T47D (cell line): Measurements from ENCODE around the gene NCCRP1.
A peak's percentile ranks its signal among the peaks of the same experiment; 100 is the strongest.
"Not testable (repeated sequence)": the region's sequence is repeated elsewhere in the genome, so short reads cannot be mapped to it uniquely, and the experiment has no call there.

Experiments used
- DNase-seq, 2 experiments: peaks; one replicate each; pipeline versions ENCODE4 v3.0.0 to v3.0.0-alpha.2; 2011 to 2012; ENCODE audit warnings: low read depth in 1 of 2, low spot score in 1 of 2
- JUND ChIP-seq: IDR thresholded peaks from 2 replicates; pipeline ENCODE4 v1.6.1; 2012; ENCODE audit warnings: low read depth
- in situ Hi-C: cut with HindIII; loops from 2 replicates; pipeline ENCODE4 v1.10.0; 2016; ENCODE audit warnings: low sequenced_read_pairs, low pct_unique_long_range_greater_than_20kb

The NCCRP1 gene

DNA sequence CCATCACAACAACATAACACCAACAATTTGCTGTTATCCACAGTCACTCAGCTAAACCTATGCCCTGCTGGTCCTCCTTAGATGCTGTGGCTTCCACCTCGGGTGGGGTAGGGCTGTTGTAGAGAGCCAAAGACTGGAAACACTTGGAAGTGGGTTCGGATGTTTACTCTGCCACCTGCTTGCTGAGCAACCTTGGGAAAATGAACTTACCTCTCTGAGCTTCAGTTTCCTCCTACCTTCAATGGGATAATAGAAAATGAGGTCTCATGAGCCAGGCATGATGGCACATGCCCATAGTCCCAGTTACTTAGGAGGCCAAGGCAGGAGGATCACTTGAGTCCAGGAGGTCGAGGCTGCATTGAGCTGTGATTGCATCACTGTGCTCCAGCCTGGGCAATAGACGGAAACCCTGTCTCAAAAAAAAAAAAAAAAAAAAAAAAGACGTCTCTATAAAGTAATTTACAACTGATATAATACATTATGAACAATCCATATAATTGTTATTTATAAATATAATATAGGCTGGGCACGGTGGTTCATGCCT is 10.6 kb downstream of the NCCRP1 start:
- DNase-seq, result no peak
- TF ChIP-seq JUND, result no peak
- in situ Hi-C loops, result no loop called here

DNA sequence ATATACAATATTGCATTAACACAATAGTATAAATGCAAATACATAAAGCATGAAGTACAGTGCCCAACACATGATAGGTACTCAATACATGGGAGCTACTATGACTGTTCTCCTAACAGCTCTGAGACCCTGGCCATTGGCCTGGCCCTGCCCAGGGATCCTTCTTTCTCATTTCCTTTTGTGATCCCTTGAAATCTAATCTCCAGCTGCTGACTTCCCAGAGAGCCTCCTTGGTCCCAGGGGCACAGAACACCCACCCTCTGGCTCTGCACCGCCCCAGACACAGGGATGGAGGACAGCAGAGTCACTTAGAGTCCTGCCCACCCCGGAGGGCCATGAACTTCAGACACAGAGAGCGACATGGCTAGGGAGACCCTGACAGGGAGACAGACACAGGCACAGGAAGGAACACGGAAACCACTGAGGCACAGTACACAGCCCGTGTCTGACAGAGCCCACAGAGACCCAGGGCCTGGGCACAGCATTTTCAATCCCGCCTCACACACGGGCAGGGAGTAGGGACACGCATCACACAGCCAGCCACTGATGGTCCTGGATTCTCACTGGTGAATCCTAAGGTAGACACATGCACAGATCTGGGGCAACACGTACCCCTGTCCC is 11.5 kb downstream of the NCCRP1 start:
- in situ Hi-C loops, result no loop called here
- no peak for DNase-seq
- TF ChIP-seq JUND, result no peak

DNA sequence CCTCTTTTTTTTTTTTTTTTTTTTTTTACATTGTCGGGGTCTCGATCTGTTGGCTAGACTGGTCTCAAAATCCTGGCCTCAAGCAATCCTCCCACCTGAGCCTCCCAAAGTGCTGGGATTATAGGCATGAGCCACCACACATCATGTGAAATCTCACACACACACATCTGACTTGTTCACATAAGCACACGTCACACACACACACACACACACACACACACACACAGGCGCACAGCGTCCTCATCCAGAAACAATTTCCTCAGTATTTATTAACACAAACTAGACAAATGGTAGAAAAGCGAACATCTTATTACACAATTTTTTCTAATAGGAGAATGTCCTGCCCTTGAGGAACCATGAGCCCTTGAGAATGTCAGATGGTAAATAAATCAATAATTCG is 12.4 kb downstream of the NCCRP1 start:
- in situ Hi-C loops, result no loop called here
- TF ChIP-seq JUND, result no peak
- DNase-seq, result no peak

DNA sequence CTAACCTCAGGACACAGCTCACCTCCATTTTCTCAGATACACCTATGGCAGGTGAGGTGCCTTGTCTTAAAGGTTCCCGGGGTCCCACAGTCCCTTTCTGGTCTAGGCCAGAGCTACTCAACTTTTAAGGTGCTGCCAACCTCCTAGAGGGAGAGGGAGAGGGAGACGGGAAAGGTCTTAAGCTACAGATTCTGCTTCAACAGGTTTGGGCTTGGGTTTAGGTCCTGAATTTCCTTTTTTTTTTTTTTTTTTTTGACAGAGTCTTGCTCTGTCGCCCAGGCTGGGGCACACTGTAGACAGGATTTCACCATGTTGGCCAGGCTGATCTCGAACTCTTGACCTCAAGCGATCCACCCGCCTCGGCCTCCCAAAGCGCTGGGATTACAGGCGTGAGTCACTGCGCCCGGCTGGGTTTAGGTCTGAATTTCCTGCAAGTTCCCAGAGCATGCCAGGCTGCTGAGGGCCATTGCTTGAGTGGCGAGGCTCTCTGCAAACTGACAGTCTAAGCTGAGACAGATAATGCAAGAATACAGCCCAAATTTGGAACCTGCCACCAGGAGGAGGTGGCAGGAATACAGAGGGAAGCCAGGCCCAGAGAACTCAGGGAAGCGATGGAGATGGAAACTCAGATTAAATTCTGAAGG is 15.1 kb downstream of the NCCRP1 start:
- in situ Hi-C loops, result no loop called here
- DNase-seq, result no peak
- TF ChIP-seq JUND, result no peak

DNA sequence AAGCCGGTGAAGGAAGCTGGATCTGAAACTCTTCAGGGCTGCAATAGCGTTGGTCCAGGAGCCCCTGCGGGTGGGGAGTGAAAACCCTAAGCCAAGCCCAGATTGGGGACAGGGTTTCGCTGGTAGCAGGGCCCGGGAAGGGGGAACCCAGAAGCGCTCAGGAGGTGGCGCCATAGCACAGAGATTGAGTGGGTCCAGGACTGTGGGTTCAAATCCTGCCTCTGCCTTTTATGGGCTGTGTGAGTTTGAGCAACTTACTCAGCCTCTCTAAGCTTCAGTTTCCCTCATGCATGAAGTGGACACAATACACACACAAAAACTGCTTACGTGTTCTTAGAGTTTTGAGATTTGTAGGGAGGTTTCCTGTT is 15.6 kb downstream of the NCCRP1 start:
- TF ChIP-seq JUND, result no peak
- in situ Hi-C loops, result no loop called here
- DNase-seq, result no peak

DNA sequence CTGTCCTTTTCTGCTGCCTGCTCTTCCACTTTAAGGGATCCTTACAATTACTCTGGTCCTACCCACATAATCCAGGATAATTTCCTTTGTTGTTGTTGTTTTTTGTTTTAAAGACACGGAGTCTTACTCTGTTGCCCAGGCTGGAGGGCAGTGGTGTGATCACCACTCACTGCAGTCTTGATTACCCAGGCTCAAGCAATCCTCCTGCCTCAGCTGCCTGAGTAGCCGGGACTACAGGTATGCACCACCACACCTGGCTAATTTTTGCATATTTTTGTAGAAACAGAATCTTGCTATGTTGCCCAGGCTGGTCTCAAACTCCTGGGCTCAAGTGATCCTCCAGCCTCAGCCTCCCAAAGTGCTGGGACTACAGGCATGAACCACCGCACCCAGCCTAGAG is 18.6 kb downstream of the NCCRP1 start:
- in situ Hi-C loops, result not testable (repeated sequence)

DNA sequence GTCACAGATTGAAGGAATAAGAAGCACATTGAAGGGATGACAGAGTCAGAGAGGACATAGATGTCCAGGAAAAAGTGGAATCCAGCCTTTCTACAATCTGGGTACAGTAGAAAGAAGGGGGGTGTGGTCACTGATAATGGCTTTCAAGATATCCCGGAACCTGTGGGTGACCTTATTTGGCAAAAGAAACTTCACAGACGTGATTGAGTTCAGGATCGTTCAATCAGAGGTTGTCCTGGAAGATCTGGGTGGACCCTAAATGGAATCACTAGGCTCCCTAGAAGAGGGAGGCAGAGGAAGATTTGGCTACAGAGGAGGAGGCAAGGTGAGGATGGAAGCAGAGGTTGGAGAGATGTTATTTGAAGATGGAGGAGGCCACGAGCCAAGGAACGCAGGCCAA is 20.3 kb downstream of the NCCRP1 start:
- DNase-seq, result no peak
- in situ Hi-C loops, result no loop called here
- TF ChIP-seq JUND, result no peak

More for the DNA sequence above, 18.6 kb downstream of the NCCRP1 start:
- not testable (repeated sequence) for DNase-seq

DNA sequence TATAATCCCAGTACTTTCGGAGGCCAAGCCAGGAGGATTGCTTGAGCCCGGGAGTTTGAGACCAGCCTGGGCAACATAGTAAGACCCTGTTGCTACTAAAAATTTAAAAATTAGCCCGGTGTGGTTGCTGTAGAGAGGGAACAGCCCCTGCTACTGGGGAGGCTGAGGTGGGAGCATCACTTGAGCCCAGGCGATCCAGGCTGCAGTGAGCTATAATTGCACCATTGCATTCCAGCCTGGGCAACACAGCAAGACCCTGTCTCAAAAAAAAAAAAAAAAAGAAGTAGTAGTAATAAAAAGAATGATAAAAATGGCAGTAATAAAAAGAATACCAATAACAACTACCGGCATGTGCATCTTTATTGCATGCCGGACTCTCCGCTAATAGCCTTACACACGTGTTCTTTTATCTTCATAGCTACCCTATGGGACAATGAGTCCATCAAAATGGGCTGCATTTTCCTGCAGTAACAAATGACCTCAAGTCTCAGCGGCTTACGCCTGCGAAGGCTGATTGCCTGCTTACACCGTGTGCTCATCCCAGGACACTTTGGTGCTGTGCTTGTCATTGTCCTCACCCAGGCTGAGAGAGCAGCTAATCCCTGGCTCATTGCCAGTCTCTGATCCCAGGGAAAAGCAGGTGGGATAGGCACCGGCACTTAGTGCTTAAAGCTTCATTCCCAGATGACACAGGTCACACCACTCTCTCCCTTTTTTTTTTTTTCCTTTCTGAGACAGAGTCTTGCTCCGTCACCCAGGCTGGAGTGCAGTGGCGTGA is 21.7 kb downstream of the NCCRP1 start:
- TF ChIP-seq JUND, result no peak
- no peak for DNase-seq
- in situ Hi-C loops, result no loop called here

DNA sequence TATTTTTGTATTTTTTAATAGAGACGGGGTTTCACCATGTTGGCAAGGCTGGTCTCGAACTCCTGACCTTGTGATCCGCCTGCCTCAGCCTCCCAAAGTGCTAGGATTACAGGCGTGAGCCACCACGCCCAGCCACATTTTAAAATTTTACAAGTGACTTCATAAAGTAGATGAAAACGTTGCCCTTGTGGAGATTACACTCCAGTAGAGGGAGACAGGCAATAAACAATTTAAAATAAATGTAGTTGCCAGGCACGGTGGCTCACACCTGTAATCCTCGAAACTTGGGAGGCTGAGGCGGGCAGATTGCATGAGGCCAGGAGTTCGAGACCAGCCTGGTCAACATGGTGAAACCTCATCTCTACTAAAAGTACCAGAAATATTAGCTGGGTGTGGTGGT is 22.3 kb downstream of the NCCRP1 start:
- peak in 1 of 2 experiments; percentile 23 for DNase-seq
- in situ Hi-C loops, result not testable (repeated sequence)

DNA sequence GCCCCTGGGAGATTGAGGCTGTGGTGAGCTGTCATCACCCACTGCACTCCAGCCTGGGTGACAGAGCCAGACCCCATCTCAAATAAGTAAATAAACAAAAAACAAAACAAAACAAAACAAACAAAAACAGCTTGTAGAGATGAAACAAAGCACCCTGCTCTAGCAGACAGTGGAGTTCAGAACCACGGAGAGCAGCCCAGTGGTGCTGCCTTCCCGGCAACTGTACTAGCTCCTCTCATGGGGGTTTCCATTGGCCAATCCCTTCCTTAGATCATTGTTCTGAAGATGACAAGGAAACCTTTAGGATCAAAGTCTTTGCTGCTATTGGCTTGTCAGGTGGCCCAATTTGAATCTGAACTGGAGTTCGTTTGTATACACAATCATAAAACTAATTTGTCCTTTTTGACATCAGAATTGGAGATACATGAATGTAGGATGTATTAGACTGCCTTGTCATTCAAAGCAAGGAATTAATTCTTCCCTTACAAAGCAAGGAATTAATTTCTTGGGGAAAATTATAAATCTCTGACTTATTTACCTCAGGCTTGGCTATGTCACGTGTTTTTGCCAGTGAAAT is 27.0 kb downstream of the NCCRP1 start:
- TF ChIP-seq JUND, result no peak
- peak; percentile 58 to 64 for DNase-seq
- in situ Hi-C loops, result no loop called here

DNA sequence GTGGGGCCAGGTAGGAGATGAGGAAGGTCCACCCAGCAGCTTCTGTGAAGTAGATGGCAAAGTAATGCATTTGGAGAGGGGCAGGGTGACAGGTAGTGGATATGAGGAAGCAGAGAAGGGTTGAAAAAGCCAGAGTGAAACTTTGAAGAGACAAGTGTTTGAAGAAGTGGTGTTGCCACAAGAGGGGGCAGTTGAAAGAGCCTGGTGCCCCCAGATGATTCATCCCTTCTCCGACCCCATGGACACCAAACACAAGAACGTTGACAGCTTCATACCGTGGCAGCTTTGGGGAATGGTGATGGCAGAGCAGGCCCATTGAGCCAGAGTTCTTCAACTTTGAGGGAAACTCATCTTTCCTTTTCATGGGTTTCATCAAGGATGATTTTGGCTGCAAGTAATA is 28.1 kb downstream of the NCCRP1 start:
- DNase-seq, result no peak
- in situ Hi-C loops, result no loop called here
- no peak for TF ChIP-seq JUND

DNA sequence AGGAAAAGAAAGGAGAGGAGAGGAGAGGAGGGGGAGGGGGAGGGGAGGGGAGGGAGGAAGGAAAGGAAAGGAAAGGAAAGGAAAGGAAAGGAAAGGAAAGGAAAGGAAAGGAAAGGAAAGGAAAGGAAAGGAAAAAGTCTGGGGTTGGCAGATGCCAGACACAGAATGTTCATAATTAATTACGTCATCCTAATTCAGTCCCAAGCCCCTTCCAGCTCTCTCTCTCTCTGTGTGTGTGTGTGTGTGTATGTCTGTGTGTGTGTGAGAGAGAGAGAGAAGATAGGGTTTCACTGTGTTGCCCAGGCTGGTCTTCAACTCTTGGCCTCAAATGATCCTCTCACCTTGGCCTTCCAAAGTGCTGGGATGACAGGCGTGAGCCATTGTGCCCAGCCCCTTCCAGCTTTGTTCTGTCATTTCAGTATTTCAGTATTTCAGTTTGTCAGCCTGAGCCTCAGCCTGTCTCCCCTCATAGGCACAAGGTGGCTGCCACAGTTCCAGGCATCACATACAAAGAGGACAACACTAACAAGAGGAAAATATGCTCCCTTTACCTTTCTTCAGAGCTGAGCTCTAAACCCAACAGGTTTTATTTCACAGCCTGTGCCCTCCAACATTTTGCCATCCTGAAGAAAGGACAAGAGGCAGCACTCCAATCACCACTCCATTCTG is 33.5 kb downstream of the NCCRP1 start:
- DNase-seq, result no peak
- in situ Hi-C loops, result no loop called here
- no peak for TF ChIP-seq JUND
